HG02642 (cell line): ENCODE data around the gene SAMD8.
"Not testable (repeated sequence)": the region's sequence is repeated elsewhere in the genome, so short reads cannot be mapped to it uniquely, and the experiment has no call there.

ENCODE experiments used
- ATAC-seq: cut with Tn5 transposase; IDR thresholded peaks from one replicate; pipeline ENCODE4 v1.9.1; 2021; ENCODE audit warnings: mild to moderate bottlenecking; ENCODE audit not compliant: unreplicated experiment, poor library complexity

SAMD8 gene

DNA sequence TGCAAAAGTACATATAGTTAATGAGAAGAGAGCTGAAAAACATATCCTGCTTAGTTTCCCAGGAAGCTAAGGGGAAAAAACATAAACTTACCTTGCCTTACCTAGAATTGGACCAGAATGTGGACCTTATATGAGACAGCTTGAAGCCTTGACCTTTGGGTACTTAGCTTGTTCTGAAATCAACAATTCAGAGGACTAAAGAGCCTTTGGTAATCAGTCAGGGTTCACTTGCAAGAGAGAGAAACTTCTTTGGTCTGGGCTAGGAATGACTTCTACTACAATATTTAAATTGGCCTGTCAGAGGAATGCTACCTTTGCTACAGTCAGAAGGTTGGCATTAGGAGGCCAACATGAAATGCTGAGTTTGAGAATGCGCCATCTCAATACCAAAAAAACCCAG lies 24.9 kb downstream of the SAMD8 start:
- ATAC-seq: no peak

DNA sequence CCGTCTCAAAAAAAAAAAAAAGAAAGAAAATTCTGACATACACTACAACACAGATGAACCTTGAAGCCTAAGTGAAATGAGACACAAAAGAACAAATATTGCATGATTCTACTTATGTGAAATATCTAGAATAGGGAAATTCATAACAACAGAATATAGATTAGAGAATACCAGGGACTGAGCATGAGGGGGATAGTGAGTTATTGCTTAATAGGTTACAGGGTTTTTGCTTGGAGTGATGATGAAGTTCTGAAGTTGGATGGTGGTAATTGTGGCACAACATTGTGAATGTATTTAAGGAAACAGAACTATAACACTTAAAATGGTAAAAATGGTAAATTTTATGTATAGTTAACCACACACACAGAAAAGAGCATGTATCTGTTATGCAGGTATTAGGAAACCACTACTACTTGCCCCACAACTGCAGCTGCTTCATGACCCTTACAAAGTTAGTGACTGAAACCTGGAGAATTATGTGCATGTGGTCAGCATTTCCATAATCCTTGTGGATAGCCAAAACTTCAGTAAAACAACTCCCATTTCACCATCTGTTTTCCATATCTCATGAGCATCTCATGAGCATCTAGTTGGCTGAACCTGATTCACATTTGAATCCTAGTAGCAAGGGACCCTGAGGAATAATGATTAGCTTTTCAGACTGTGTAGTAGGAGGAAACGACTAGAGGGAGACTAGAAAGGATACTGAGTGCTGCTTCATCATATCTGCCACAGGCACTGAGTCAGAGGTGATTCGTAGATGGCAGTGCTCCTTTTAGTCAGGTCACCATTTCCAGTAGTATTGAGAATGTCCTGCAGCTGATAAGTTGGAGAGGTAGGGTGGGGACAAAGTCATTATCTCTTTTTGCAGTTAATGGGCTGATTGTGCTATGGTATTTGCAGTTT lies 26.3 kb downstream of the SAMD8 start:
- ATAC-seq: no peak

DNA sequence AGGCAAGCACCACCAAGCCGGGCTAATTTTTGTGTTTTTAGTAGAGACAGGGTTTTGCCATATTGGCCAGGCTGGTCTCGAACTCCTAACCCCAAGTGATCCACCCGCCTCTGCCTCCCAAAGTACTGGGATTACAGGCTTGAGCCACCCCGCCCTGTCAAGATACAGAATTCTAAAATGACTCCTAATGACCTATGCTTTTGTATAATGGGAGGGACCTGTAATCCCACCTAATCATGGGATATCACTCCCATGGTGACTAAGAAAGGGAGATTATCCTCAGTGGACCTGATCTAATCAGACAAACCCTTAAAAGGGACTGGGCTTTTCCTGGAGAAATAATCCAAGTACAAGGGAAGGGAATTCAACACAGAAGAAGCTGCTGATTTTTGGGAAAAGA lies 28.8 kb downstream of the SAMD8 start:
- no peak for ATAC-seq

DNA sequence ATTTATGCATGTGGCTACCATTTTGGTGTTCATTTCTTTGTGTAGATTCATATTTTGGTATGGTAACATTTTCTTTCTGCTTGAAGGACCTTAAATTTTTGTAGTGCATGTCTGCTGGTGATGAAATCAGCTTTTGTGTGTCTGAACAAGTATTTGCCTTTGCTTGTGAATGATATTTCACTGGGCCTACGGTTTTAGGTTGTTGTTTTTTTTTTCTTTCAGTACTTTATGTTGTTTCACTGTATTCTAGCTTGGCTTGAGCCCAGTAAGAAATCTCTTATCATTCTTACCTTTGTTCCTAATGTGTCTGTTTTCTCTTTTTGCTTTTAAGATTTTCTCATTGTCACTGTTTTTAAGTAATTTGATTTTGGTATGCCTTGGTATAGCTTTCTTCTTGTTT lies 31.9 kb downstream of the SAMD8 start:
- ATAC-seq: no peak

DNA sequence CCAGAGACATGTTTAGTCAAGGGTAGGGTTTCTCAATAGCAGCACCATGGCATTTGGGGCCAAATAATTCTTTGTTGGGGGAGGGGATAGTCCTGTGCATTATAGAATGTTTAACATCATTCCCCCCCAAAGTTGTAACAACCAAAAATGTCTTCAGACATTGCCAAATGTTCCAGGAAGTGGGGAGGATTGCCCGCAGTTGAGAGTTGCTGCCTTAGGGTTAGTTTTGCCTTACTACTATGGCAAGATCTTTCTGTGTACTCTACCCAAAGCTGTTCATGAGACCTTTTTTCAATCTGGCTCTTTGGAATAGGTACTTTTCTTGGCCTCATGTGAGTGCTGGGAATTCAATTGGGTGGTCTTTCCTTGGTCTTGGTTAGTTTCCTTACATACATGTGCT lies 34.1 kb downstream of the SAMD8 start:
- no peak for ATAC-seq

DNA sequence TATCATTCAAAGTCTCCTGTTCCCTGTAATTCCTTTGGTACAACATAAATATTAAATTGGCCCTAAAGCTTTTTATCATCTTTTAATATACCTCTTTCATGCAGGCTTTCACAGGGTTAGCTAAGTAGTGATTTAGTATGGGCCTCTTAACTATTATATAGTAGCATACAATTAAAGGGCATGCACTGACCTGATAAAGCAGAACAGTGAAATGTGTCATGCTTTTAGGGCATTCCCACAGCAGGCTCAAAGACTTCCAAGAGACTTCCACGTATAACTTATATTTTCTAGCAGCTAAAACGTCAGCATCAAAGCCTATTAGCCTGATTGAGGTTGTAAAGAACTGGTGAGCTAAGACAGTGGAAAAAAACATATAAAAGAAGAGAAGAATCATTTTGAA lies 35.3 kb downstream of the SAMD8 start:
- no peak for ATAC-seq

DNA sequence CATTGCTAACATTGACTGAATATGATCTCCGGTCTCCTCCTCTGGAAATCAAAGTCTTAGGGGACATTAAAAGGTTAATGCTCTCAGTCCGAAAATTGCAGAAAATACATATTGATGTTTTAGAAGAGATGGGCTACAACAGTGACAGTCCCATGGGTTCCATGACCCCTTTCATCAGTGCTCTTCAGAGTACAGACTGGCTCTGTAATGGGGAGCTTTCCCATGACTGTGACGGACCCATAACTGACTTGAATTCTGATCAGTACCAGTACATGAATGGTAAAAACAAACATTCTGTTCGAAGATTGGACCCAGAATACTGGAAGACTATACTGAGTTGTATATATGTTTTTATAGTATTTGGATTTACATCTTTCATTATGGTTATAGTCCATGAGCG lies 39.2 kb downstream of the SAMD8 start:
- no peak for ATAC-seq

DNA sequence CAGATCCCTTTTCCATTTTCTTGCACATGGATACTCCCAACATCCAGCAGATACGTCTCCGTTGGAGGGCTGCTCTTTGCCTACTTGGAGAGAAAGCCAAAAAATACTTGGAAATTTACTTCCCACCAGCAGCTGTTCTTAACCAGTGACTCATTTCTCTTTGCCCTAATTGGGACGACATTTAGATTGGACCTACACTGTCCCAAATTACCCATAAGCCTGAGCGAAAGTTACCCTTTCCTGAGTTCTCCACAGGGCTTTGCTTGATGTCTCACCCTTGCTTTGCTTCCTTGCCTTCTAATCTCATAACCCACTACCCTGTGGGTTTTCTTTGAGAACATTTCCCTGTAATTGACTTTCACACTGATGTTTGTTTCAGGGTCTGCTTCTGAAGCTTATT lies 48.1 kb downstream of the SAMD8 start:
- ATAC-seq: no peak

DNA sequence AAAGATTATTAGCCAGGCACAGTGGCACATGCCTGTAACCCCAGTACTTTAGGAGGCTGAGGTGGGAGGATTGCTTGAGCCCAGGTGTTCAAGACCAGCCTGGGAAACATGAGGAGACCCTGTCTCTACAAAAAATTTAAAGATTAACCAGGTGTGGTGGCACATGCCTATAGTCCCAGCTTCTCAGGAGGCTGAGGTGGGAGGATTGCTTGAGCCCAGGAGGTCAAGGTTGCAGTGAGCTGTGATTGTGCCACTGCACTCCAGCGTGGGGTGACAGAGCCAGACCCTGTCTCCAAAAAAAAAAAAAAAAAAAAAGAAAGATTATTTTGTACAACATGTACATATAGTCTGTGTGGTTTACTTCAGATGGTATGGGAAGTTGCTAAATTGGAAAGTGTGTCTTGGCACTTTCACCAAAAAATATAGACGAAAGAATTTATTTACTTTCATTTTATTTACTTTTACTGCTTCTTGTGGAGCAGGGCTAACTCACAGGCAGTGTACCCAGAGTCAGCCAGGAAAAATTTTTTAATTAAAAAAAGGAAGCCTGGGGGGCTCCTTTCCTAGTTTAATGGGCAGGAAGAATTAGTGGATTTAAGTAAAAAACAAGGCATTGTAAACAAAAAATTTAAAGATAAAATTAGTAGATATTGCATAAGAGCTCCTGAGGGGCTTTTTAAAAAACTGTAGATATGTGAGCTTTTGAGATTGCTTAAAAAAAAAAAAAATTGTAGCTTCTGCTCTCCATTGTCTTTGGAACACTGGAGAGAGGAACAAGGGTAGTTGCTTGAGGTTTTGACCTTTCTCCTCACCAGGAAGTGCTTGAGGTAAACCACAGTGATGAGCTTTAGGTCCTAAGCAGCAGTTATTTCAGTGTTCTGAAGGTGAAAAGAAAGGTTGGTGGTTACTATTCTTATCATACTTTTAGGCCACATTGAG lies 54.5 kb downstream of the SAMD8 start:
- ATAC-seq: peak; percentile 82

DNA sequence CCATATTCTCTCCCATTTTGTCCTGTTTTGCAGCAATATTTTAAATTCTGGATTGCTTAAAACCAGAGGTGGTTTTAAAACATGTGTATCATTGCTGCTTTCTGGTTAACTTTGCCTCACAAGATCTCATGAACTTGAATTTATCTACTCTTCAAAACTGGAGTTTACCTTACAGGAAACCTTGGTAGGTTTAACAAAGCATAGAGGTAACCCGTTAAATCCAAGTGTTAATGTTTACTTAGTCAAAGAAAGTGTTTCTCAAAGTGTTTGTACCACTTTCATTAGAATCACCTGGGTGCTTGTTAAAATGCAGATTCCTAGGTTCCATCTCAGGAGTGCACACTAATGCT lies 55.1 kb downstream of the SAMD8 start:
- peak; percentile 21 for ATAC-seq

DNA sequence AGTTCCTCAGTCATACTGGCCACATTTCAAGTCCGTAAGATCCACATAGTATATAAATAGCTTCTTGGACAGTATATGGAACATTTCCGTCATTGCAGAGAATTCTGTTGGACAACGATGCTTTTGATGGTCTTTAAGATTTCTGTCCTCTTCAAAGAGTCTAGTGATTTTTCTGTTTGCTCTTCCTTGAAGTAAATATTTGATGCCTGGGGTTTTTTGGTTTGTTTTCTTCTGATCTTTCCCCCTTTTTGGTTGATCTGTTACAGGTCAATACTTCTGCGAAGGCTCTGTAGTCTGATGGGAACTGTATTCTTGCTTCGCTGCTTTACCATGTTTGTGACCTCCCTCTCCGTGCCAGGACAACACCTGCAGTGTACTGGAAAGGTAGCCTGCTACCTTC lies 56.8 kb downstream of the SAMD8 start:
- ATAC-seq: no peak

DNA sequence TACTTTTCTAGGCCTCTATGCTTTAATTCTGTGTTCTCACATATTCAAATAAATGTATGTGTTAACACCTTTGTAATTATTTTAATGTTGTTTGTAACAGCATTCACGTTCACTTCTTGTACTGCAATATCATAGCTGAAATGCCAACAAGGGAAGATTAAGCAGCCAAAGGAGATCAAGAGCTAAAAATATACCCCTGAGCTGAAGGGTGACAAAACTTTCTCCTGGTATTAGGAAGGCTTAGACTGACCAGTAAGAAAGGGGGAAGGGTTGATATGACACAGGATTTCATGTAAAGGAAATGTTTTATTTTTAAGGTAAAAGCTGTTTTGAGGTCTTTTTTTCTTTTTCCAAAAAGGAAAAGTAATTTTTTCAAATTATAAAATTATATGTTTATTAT lies 58.8 kb downstream of the SAMD8 start:
- no peak for ATAC-seq

DNA sequence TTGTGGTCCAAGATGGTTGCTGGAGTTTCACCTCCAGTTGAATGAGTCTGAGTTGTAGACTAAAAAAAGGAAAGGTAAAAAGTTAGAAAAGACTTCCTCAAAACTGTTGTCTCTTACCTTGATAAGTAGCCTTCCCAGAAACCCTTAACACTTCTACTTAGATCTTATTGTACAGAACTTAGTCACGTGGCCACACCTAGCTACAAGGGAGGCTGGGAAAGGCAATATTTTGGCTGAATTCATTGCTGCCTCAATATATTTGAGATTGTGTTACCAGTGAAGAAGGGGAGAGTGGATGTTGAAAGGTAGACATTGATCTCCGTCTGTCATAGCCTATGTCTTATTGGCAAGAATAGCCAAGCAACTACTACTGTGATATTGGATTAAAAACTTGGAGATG lies 63.6 kb downstream of the SAMD8 start:
- no peak for ATAC-seq

DNA sequence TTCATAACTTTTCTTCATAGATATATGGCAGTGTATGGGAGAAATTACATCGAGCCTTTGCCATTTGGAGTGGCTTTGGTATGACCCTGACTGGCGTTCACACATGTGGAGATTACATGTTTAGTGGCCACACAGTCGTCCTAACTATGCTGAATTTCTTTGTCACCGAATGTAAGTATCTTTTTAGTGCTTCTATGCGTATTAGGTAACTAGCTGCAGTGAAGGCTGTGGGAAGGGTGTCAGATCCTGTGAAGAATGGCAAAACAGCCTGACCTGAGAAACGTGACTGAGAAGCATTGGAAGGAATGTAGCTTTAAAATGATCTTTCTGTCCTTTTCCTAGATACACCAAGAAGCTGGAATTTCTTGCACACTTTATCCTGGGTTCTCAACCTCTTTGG lies 64.6 kb downstream of the SAMD8 start:
- ATAC-seq: no peak

DNA sequence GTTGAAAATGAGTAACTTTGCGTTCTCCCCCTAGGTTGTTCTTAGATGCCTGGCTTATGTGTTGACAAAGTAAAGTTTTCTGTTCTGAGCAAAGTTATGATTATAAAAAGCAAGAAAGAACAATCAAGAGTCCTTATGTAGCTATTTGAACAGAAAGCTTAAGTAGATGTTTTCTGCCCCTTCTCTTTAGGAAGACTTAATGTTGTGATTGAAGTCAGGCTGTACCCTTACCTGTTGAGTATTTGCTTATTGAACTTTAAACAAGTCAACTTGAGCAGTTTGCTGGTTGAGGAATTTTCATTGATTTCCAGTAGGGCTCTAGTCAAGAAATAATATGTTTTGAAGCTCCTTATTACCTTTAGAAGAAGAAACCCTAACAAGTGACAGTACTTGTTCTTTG lies 65.3 kb downstream of the SAMD8 start:
- ATAC-seq: no peak

DNA sequence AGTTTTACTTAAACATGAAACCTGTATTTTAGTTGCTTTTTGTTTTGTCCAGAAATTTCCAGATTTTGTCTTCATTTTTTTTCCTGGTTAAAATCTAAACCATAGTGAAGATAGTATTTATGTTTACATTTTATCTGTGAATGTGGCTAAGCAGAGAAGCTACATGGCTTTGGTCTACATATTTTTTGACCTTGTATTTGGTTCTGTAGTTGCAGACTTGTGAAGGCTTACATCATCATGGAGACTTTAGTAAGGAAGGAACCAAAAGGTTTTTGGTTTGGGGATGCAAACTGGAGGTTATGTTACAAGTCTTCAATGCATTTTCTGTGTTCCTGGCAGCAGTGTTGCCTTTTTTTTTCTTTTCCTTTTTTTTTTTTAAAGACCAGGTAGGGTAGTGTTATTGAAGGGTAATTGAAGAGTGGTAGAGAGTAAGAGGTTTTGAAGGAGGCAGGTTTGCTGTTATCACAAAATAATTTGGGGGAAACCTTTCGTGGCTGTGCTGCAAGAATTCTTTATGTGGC lies 68.3 kb downstream of the SAMD8 start:
- ATAC-seq: no peak

DNA sequence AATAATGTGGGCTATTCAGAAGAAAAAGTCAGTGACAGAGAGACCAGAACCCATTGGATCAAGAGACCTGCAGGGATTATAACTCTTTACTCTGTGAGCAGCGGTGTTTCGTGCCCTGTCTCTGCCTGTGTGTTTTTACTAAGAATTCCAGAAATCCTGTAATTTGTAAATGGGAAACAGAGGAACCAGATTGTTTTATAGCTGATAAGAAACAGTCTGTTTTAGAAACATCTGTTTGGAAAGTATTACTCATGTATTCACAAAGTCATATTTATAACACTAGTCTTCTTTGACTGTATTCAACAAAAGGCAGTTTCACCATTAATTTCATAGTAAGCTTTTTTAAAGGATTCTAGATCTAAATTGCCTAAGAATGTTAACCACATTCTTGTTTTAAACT lies 69.1 kb downstream of the SAMD8 start:
- no peak for ATAC-seq

DNA sequence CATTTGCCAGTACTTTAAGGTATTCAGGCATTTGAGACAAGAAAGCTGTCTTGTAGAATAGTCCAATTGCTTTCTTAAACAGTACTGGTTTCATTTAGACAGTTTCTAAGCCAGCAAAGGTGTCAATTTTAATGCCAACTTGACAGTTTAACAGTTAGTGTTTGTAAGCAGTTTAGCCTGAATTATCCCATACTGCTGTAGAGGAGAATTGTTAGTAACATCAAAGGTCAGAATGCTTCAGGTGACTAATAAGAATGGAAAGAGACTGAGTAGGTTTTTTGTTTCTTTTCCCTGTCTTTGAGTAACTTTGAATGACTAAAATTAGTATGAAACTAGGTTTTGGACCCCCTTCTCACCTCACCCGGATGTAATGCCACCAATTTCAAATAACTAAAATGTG lies 69.6 kb downstream of the SAMD8 start:
- no peak for ATAC-seq

DNA sequence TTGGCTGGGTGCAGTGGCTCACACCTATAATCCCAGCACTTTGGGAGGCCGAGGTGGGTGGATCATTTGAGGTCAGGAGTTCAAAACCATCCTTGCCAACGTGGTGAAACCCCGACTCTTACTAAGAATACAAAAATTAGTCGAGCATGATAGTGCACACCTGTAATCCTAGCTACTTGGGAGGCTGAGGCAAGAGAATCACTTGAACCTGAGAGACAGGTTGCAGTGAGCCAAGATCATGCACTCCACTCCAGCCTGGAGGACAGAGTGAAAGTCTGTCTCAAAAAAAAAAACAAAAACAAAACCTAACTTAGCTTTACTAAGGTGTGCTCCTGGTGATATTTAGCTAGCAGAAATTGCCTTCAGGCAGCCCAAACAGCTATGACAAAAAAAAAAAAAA lies 74.9 kb downstream of the SAMD8 start:
- no peak for ATAC-seq

DNA sequence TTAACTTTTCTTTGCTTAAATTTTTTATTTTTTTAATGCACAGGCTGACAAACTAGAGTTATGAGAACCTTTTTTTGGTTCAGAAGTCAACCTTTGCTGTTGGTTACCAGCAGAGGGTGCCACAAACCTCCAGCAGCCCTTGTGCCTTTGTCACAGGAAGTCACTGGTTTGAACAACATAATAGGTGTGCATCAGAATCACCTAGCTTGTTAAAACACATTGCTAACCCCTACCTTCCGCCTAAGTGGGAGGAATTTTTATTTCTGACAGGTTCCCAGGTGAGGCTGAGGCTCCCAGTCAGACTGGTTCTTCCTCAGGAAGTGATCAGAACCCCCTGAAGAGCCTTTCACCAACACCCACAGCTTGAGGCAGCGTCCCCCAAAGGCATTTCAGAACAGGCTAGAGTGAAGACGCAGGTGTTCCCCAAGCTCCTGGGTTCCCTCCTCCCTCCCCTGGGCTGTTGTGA lies 76.5 kb downstream of the SAMD8 start:
- peak; percentile 57 for ATAC-seq

DNA sequence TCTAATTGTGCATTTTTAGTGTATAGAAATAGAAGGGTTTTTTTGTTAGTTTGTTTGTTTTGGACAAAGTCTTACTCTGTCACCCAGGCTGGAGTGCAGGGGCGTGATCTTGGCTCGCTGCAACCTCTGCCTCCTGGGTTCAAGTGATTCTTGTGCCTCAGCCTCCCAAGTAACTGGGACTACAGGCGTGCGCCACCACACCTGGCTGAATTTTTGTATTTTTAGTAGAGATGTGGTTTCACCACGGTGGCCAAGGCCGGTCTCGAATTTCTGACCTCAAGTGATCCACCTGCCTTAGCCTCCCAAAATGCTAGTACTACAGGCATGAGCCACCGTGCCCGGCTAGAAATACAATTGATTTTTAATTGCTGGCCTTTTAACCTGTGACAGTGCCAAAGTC lies 77.1 kb downstream of the SAMD8 start:
- ATAC-seq: not testable (repeated sequence)
